SK-N-MC (cell line): Measurements from ENCODE around the gene UBA3.
A peak's percentile ranks its signal among the peaks of the same experiment; 100 is the strongest.

Source experiments
- DNase-seq: peaks from one replicate; pipeline ENCODE4 v3.0.0-alpha.2; 2011; ENCODE audit warnings: low read depth, low spot score
- H3K27ac ChIP-seq: fragments of 200-600 bp; sonication (generic); 2 replicates; pipeline ENCODE4 v1.5.1; 2016; ENCODE audit warnings: mixed run types
- H3K36me3 ChIP-seq: fragments of 200-600 bp; sonication (generic); 2 replicates; pipeline ENCODE4 v1.6.1; 2017; ENCODE audit warnings: antibody characterized with exemption, low read length, mixed read lengths; ENCODE audit not compliant: insufficient read depth
- H3K4me3 ChIP-seq: fragments of 200-600 bp; sonication (generic); 2 replicates; pipeline ENCODE4 v1.5.1; 2016
- H3K9ac ChIP-seq: fragments of 200-600 bp; sonication (generic); 2 replicates; pipeline ENCODE4 v1.8.0; 2017; ENCODE audit warnings: mixed run types, mixed read lengths; ENCODE audit not compliant: insufficient read length
- H3K9me3 ChIP-seq: fragments of 200-600 bp; sonication (generic); 2 replicates; pipeline ENCODE4 v1.6.1; 2017; ENCODE audit warnings: low read depth, mild to moderate bottlenecking, antibody characterized with exemption, low read length, moderate library complexity, mixed read lengths
- EZH2 ChIP-seq: fragments of 200-600 bp; sonication (generic); IDR thresholded peaks from one replicate; pipeline ENCODE4 v1.6.1; 2017; ENCODE audit warnings: antibody characterized with exemption
- FOXP2 ChIP-seq: optimal IDR thresholded peaks from 2 replicates; pipeline ENCODE3; 2011; ENCODE audit warnings: mild to moderate bottlenecking, moderate library complexity; ENCODE audit not compliant: insufficient read depth; ENCODE audit errors: extremely low read length, control extremely low read depth
- POLR2AphosphoS5 ChIP-seq: IDR thresholded peaks from 2 replicates; pipeline ENCODE4 v1.6.1; 2012; ENCODE audit warnings: mild to moderate bottlenecking, low read depth, low read length, borderline replicate concordance

The UBA3 gene

DNA sequence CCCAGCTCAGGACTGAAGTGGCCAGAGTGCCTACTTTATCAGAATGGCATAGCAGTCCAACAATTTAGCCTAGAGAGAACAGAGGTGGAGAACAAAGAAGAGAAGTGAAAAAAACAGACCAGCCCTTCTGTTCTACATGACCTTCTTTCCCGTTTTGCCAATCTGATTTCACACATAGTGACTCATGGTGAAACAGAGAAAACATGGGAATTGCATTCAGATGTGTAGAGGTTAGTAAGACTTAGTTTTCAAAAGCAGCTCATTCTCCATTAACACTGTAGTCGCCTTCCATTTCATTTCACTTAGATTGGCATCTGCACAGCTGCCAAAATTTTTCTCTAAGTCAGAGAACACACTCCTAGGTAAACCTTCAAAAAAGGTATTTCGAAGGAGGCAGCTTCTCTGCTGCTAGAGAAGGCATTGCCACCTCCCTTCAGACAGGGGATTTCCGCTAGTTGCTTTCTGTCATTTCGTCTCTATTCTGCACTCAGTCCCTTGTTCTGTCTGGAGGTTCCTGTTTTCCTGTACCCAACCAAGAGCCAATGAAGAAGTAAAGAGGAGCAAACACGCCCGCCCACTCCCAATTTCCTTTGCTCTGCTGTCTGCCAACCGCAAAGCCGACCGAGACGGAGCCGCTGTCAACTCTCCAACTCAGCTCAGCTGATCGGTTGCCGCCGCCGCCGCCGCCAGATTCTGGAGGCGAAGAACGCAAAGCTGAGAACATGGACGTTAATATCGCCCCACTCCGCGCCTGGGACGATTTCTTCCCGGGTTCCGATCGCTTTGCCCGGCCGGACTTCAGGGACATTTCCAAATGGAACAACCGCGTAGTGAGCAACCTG is 4.4 kb upstream of the UBA3 start, which contains the start of gene ARL6IP5:
TSS of gene ARL6IP5 (plus strand) at position 612 of the 842 bp plus-strand sequence. CDS start at position 723, 111 bp downstream.
- TF ChIP-seq FOXP2 (no peak), POLR2AphosphoS5 (0 out of 2 replicates have a peak, but pooled peaks have one; percentile 9), EZH2 (no peak)
- Histone ChIP-seq H3K36me3 (no peaks in the 10 kb centered on the region), H3K9me3 (no peaks in the 10 kb centered on the region), H3K9ac (peak within 1 kb of the TSS; percentile 60), H3K27ac (peak within 1 kb of the TSS; percentile 9; the same call in 1 of the 2 replicates), H3K4me3 (peak within 1 kb of the TSS; percentile 81)
- peak; percentile 40 for DNase-seq

DNA sequence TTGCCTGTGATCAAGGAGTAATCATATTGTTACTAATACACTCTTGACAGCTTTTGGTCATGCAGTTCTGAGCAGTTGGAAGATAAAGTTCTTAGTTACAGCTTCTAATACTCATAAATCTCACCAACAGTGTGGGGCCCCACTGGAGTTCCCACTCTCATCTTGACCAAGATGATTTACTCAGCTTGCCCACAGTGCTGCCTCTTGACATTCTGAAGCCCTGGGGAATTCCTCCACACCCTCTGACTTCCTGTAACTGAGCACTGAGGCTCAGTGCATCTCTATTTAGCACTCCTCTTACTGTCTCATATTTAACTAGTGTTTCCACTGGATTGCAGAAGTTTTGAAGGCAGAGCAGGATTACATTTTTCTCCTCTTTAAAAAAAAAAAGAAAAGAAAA is 2.6 kb upstream of the UBA3 start:
- no peak for DNase-seq
- no peaks in the 10 kb centered on the region for H3K36me3 ChIP-seq
- no peaks in the 10 kb centered on the region for H3K9me3 ChIP-seq
- H3K4me3 ChIP-seq: peak overlapping the region; percentile 12; the same call in 1 of the 2 replicates
- no peak overlapping the region for H3K9ac ChIP-seq
- TF ChIP-seq POLR2AphosphoS5 (no peak), EZH2 (no peak), FOXP2 (no peak)
- no peak overlapping the region for H3K27ac ChIP-seq

DNA sequence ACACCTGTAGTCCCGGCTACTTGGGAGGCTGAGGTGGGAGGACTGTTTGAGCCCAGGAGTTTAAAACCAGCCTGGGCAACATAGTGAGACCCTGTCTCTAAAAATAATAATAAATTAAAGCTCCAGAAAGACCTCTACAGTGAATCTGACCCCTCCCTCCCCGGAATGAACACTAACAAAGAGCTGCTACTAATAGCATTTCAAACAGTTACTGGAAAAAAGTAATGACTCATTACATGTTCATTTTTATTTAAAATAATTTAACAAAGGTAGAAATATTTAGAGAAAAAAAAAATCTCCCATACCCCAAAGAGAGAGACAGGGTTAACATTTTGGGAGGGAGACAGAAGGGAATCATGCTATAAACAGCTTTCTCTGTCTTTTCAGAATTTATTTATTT is 2.2 kb upstream of the UBA3 start:
- TF ChIP-seq FOXP2 (no peak), EZH2 (no peak), POLR2AphosphoS5 (no peak)
- H3K27ac ChIP-seq: no peak overlapping the region
- DNase-seq: no peak
- H3K4me3 ChIP-seq: no peak overlapping the region; the same call in 1 of the 2 replicates
- no peaks in the 10 kb centered on the region for H3K36me3 ChIP-seq
- H3K9ac ChIP-seq: no peak overlapping the region
- no peaks in the 10 kb centered on the region for H3K9me3 ChIP-seq

DNA sequence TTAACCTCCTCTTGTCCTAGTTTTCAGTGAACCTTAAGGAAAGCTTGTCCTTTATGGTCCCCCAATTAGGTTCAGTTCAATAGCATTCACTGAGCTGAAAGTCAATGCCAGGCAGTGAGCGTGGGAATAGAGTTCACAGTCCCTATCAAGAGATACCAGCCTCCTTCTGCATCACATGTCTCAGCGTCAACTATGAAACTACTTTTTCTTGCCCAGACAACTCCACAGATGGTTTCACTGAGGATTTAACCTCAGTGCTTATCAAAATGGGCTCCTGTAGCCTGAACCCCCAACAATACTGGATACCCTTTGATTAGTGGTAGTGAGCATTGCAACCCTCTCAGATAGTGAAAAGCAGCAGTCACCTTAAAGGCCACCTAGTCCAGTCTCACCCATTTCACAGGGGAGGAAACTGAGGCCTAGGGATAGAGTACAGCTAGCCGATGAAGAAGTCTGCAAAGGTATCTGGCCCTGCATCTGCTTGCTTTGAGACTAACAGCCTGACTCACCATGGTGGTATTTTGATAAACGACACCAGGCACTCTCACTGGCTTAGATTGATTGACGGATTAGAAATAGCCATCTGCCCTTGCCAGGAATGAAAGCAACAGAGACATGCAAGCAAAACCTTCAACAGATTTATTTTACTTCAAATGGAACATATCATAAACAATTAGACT is 1.6 kb upstream of the UBA3 start:
- Histone ChIP-seq H3K36me3 (no peaks in the 10 kb centered on the region), H3K9ac (no peak overlapping the region), H3K9me3 (no peaks in the 10 kb centered on the region), H3K4me3 (no peak overlapping the region), H3K27ac (no peak overlapping the region)
- DNase-seq: no peak
- TF ChIP-seq EZH2 (no peak), FOXP2 (no peak), POLR2AphosphoS5 (no peak)

DNA sequence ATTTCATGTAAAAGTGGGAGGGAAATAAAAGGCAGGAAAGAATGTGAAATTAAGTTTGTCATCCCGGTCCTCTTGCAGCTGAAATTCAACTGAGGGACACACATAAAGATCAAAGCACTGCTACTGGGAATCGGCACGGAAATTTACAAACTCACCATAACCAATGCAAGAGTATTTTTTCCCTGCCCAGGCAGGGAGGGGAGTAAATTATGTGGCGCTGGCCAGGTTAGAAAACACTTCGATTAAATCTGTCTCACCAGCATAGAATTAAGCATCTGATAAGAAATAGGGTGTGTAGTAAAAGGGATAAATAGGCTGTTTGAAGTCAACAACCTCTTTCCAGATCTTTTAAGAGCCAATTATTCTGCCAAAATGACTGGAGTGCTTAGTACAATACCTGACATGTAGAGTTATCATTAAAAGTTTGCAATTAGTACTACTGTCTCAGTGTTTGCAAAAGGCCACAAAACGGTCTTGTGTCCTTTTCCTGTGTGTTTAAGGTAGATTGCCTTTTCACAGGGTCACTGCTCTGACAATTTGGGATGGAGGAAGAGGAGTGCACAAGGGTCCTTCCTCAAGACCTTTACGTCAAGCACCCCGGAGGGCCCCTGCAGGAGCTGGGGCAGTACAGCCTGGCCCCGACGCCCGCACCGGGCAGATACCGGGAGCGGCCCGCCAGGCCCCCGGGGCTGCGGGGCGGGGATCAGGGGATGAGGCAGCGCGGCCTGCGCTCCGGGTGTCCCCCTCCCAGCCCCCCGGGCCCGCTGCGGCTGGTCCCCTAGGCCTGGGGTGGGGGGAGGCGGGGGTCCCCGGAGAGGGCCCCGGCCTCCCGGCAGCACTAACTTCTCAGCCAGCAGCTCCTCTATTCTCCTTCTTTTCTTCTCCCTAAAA is 651 bp downstream of the UBA3 start:
- H3K36me3 ChIP-seq: no peaks in the 10 kb centered on the region
- peak overlapping the region; percentile 85 for H3K9ac ChIP-seq
- TF ChIP-seq POLR2AphosphoS5 (no peak), EZH2 (no peak), FOXP2 (no peak)
- peak overlapping the region; percentile 82 for H3K4me3 ChIP-seq
- no peak overlapping the region for H3K27ac ChIP-seq
- no peak for DNase-seq
- no peaks in the 10 kb centered on the region for H3K9me3 ChIP-seq

DNA sequence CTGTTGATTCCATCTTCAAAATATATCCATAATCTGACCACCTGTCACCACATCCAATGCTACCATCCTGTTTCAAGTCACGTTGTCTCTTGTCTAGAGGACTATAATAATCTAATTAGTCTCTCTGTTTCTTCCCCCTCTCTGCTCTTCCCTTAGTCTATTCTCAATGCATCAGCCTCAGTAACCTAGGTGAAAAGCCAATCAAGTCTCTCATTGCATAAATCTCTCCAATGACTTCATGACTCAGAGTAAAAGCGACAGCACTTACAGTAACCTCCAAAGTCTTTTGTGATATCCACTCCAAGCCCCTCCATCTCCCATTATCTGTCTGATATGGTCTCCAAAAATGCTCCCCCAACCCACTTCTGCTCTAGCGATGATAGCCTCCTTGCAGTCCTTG is 7.2 kb downstream of the UBA3 start:
- TF ChIP-seq EZH2: no peak
- TF ChIP-seq POLR2AphosphoS5: no peak
- TF ChIP-seq FOXP2: no peak
- no peak overlapping the region for H3K27ac ChIP-seq
- no peak for DNase-seq
- no peaks in the 10 kb centered on the region for H3K9me3 ChIP-seq
- H3K36me3 ChIP-seq: no peaks in the 10 kb centered on the region
- H3K4me3 ChIP-seq: no peak overlapping the region
- no peak overlapping the region for H3K9ac ChIP-seq

DNA sequence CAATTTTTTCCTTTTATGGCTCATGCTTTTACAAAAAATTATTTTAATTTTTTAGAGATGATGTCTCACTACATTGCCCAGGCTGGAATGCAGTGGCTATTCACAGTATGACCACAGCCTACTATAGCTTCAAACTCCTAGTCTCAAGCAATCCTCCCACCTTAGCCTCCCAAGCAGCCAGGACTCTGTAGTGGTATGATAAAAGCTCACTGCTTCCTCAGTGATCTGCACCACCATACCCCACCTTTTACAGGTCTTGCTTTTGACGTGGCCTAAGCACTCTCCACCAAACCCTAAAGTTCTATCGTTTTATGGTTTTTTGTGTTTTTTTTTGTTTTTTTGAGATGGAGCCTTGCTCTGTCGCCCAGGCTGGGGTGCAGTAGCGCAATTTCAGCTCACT is 14.0 kb downstream of the UBA3 start:
- DNase-seq: no peak
- TF ChIP-seq EZH2 (no peak), POLR2AphosphoS5 (no peak), FOXP2 (no peak)
- Histone ChIP-seq H3K36me3 (peaks cover 17% of the 10 kb centered on the region), H3K9me3 (no peaks in the 10 kb centered on the region), H3K27ac (no peak overlapping the region), H3K4me3 (no peak overlapping the region), H3K9ac (no peak overlapping the region)
